Esophagus muscularis mucosa (tissue), 3 donors: ENCODE results near the gene EML3.

ENCODE experiments used
- EP300 ChIP-seq: sonication (generic); formaldehyde crosslinking; IDR thresholded peaks from one replicate; pipeline ENCODE4 v1.6.1; 2017; ENCODE audit warnings: antibody characterized with exemption
- TF ChIP-seq, protein P1 (sequence below), 3 experiments: fragments of 200-600 bp in 2 of 3; fragments of 450-650 bp in 1 of 3; sonication (generic) in 2 of 3; IDR thresholded peaks; one replicate each; pipeline ENCODE4 v1.5.1; 2017 to 2019; ENCODE audit warnings: antibody characterized with exemption in 3 of 3, mild to moderate bottlenecking in 2 of 3, moderate library complexity in 1 of 3

DNA sequence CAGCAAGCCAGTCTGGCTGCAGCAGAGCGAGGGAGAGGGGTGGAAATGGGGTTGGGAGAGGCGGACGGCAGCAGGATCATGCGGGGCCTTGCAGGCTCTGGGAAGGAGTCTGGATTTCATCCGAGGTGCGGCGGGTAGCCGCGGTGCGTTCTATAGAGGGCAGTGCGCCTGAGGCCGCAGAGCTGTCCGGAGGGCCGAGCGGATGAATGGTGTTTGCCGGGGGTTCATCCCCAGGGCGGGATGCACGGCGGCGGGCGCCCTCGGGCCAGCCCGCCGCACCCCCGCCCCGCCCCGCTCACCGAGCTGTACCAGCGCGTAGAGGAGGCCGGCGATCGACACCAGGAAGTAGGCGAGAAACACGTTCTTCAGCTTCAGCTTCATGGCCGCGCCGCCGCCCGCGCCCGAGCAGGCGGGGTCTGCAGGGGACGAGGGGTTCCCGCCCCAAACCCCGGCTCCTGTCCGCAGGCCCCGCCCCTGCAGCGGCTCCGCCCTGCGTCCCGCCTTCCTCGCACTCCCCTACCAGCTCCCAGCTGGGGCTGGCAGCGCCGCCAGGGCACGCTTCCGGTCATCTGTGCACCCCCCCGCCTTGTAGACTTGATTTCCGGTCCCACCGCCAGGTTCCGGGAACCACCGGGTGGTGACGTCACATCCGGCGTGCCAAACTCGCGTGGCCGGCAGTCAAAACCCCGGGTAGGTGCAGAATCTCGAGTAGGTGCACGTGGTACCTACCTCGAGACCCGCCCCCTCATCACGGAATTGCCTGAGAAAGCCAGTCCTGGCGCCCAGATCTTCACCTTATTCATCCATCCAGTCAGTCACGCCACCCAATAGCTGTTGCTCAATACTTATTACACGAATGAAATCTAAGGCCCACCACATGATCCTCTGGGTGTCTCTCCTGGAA is 9.2 kb upstream of the EML3 start, which contains the start of gene B3GAT3:
- TF ChIP-seq, protein P1, sequence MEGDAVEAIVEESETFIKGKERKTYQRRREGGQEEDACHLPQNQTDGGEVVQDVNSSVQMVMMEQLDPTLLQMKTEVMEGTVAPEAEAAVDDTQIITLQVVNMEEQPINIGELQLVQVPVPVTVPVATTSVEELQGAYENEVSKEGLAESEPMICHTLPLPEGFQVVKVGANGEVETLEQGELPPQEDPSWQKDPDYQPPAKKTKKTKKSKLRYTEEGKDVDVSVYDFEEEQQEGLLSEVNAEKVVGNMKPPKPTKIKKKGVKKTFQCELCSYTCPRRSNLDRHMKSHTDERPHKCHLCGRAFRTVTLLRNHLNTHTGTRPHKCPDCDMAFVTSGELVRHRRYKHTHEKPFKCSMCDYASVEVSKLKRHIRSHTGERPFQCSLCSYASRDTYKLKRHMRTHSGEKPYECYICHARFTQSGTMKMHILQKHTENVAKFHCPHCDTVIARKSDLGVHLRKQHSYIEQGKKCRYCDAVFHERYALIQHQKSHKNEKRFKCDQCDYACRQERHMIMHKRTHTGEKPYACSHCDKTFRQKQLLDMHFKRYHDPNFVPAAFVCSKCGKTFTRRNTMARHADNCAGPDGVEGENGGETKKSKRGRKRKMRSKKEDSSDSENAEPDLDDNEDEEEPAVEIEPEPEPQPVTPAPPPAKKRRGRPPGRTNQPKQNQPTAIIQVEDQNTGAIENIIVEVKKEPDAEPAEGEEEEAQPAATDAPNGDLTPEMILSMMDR (IDR thresholded peaks at IDR 0.05), result peak in 1 of 3 experiments; percentile 25
- peak; percentile 85 for TF ChIP-seq EP300
